ENCODE data around the gene PABPC1L. TPM values are rescaled to one million over a fixed set of nuclear protein-coding genes. Genes with fewer than 3 reads are reported as not detected.
A peak's percentile ranks its signal among the peaks of the same experiment; 100 is the strongest.

PABPC1L gene
- polyA plus RNA-seq, 2 of the 4 experiments (the other 2 are of a cell fraction), result 37.1 to 73.1 TPM

DNA sequence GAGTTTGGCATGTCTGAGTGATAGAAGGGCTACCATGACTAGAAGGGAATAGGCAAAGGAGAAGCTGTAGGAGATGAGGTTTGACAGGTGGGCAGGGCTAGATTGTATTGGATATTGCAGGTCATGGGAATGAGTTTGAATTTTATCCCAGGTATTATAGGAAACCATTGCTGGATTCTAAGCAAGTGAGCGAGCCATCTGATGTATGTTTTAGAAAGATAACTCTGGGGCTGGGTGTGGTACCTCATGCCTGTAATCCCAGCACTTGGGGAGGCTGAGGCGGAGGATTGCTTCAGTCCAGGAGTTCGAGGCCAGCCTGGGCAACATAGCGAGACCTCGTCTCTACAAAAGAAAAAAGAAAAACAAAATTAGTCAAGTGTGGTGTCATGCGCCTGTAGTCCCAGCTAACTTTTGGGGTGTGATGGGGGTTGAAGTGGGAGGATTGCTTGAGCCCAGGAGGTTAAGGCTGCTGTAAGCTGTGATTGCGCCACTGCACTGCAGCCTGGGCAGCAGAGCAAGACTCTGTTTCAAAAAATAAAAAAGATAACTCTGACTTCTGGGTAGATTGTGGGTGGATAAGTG, 73.3 kb downstream of the PABPC1L start:
- DNase-seq (ENCODE audit: low read depth in 1 of 2, low spot score in 1 of 2) (no peak), FAIRE-seq (no peak), ATAC-seq (no peak)
- Histone ChIP-seq H3K9me3 (no peaks in the 10 kb centered on the region), H3K4me3 (no peak overlapping the region), H3K4me2 (no peak overlapping the region), H3K27ac (no peak overlapping the region), H3K4me1 (no peaks in the 10 kb centered on the region)
- POLR2A ChIA-PET, result no interaction called here
- CTCF ChIA-PET, result interaction anchor here (0.7 kb wide), 1 partner anchor 16 kb away, joined by 3 read pairs; no protein-coding TSS in a partner anchor
- TF ChIP-seq CHD2 (IDR thresholded peaks at IDR 0.05; ENCODE audit: low read length, partially characterized antibody) (no peak), ESRRA (IDR thresholded peaks at IDR 0.05; ENCODE audit: borderline replicate concordance, low read length) (no peak), FOXS1 (CRISPR knock-in tag; IDR thresholded peaks at IDR 0.05) (no peak), RFX5 (IDR thresholded peaks at IDR 0.05) (no peak), CEBPB (IDR thresholded peaks at IDR 0.05) (peak in 1 of 2 experiments; percentile 31; a peak in 1 of 4 replicates)
- TF ChIP-seq, protein P1, sequence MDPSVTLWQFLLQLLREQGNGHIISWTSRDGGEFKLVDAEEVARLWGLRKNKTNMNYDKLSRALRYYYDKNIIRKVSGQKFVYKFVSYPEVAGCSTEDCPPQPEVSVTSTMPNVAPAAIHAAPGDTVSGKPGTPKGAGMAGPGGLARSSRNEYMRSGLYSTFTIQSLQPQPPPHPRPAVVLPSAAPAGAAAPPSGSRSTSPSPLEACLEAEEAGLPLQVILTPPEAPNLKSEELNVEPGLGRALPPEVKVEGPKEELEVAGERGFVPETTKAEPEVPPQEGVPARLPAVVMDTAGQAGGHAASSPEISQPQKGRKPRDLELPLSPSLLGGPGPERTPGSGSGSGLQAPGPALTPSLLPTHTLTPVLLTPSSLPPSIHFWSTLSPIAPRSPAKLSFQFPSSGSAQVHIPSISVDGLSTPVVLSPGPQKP (IDR thresholded peaks at IDR 0.05; ENCODE audit: low read depth, low read length), result no peak
- TF ChIP-seq, protein P2, sequence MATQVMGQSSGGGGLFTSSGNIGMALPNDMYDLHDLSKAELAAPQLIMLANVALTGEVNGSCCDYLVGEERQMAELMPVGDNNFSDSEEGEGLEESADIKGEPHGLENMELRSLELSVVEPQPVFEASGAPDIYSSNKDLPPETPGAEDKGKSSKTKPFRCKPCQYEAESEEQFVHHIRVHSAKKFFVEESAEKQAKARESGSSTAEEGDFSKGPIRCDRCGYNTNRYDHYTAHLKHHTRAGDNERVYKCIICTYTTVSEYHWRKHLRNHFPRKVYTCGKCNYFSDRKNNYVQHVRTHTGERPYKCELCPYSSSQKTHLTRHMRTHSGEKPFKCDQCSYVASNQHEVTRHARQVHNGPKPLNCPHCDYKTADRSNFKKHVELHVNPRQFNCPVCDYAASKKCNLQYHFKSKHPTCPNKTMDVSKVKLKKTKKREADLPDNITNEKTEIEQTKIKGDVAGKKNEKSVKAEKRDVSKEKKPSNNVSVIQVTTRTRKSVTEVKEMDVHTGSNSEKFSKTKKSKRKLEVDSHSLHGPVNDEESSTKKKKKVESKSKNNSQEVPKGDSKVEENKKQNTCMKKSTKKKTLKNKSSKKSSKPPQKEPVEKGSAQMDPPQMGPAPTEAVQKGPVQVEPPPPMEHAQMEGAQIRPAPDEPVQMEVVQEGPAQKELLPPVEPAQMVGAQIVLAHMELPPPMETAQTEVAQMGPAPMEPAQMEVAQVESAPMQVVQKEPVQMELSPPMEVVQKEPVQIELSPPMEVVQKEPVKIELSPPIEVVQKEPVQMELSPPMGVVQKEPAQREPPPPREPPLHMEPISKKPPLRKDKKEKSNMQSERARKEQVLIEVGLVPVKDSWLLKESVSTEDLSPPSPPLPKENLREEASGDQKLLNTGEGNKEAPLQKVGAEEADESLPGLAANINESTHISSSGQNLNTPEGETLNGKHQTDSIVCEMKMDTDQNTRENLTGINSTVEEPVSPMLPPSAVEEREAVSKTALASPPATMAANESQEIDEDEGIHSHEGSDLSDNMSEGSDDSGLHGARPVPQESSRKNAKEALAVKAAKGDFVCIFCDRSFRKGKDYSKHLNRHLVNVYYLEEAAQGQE (IDR thresholded peaks at IDR 0.05), result no peak
- 96% methylated on average over 7 of the region's 7 CpGs for WGBS (ENCODE audit: missing lambda C conversion rate)

- CTCF ChIA-PET, result no interaction called here
- FAIRE-seq (no peak), DNase-seq (ENCODE audit: low read depth in 1 of 2, low spot score in 1 of 2) (no peak), ATAC-seq (no peak)
- POLR2A ChIA-PET, result no interaction called here
- Histone ChIP-seq H3K27ac (no peak overlapping the region), H3K4me3 (no peak overlapping the region), H3K4me2 (no peak overlapping the region), H3K9me3 (no peaks in the 10 kb centered on the region), H3K4me1 (peaks cover 6% of the 10 kb centered on the region; the same call in 2 of the 3 replicates)
- TF ChIP-seq RFX5 (IDR thresholded peaks at IDR 0.05) (no peak), EHF (CRISPR knock-in tag; IDR thresholded peaks at IDR 0.05) (no peak), HOXB5 (CRISPR knock-in tag; IDR thresholded peaks at IDR 0.05) (no peak), HOXB13 (CRISPR knock-in tag; IDR thresholded peaks at IDR 0.05; ENCODE audit: low read depth) (no peak), PHF8 (IDR thresholded peaks at IDR 0.05; ENCODE audit: borderline replicate concordance, low read depth) (no peak), KDM1A (IDR thresholded peaks at IDR 0.05; ENCODE audit: low read depth) (no peak), CBX2 (IDR thresholded peaks at IDR 0.05; ENCODE audit: borderline replicate concordance, low read depth) (no peak), JUNB (IDR thresholded peaks at IDR 0.05) (no peak)
- 97% methylated on average over 1 of the region's 1 CpG for WGBS (ENCODE audit: missing lambda C conversion rate)
These were observed 78.8 kb downstream of the PABPC1L start for GRCh38 chr20:44988631-44989171.

Other genes starting within 250 kb of the PABPC1L start
- 9.9 and 10.1 TPM in 2 replicates for gene CCN5, start 194.7 kb upstream of the PABPC1L start, polyA plus RNA-seq (2011; rRNA removed)
- 11.1 to 13.9 TPM (median 12.3 TPM) in 3 replicates for gene CCN5, start 194.7 kb upstream of the PABPC1L start, polyA plus RNA-seq (2017; fragmentation: RNase III; extraction: RNeasy Plus Mini Kit Qiagen cat#74134 plus additional on column Dnase treatment)
- gene KCNK15, start 164.2 kb upstream of the PABPC1L start, polyA plus RNA-seq (2011; rRNA removed), result 0.33 and 0.49 TPM in 2 replicates
- 0.41 to 0.67 TPM (median 0.43 TPM) in 3 replicates for gene KCNK15, start 164.2 kb upstream of the PABPC1L start, polyA plus RNA-seq (2017; fragmentation: RNase III; extraction: RNeasy Plus Mini Kit Qiagen cat#74134 plus additional on column Dnase treatment)
- gene RIMS4, start 99.5 kb upstream of the PABPC1L start, polyA plus RNA-seq (2011; rRNA removed), result 0.39 and 0.56 TPM in 2 replicates
- gene RIMS4, start 99.5 kb upstream of the PABPC1L start, polyA plus RNA-seq (2017; fragmentation: RNase III; extraction: RNeasy Plus Mini Kit Qiagen cat#74134 plus additional on column Dnase treatment), result 1.3 to 1.6 TPM (median 1.3 TPM) in 3 replicates
- 163 and 174 TPM in 2 replicates for gene YWHAB, start 24.4 kb upstream of the PABPC1L start, polyA plus RNA-seq (2011; rRNA removed)
- 204 to 213 TPM (median 205 TPM) in 3 replicates for gene YWHAB, start 24.4 kb upstream of the PABPC1L start, polyA plus RNA-seq (2017; fragmentation: RNase III; extraction: RNeasy Plus Mini Kit Qiagen cat#74134 plus additional on column Dnase treatment)
- gene TOMM34, start 50.3 kb downstream of the PABPC1L start, polyA plus RNA-seq (2011; rRNA removed), result 23.4 and 29.8 TPM in 2 replicates
- 30.0 to 32.1 TPM (median 30.8 TPM) in 3 replicates for gene TOMM34, start 50.3 kb downstream of the PABPC1L start, polyA plus RNA-seq (2017; fragmentation: RNase III; extraction: RNeasy Plus Mini Kit Qiagen cat#74134 plus additional on column Dnase treatment)
- 27.8 and 34.5 TPM in 2 replicates for gene STK4, start 56.5 kb downstream of the PABPC1L start, polyA plus RNA-seq (2011; rRNA removed)
- 14.5 to 14.6 TPM (median 14.5 TPM) in 3 replicates for gene STK4, start 56.5 kb downstream of the PABPC1L start, polyA plus RNA-seq (2017; fragmentation: RNase III; extraction: RNeasy Plus Mini Kit Qiagen cat#74134 plus additional on column Dnase treatment)
- not detected in 2 replicates for gene KCNS1, start 191.1 kb downstream of the PABPC1L start, polyA plus RNA-seq (2011; rRNA removed)
- not detected in 3 replicates for gene KCNS1, start 191.1 kb downstream of the PABPC1L start, polyA plus RNA-seq (2017; fragmentation: RNase III; extraction: RNeasy Plus Mini Kit Qiagen cat#74134 plus additional on column Dnase treatment)
- not detected in 2 replicates for gene WFDC5, start 205.1 kb downstream of the PABPC1L start, polyA plus RNA-seq (2011; rRNA removed)
- gene WFDC5, start 205.1 kb downstream of the PABPC1L start, polyA plus RNA-seq (2017; fragmentation: RNase III; extraction: RNeasy Plus Mini Kit Qiagen cat#74134 plus additional on column Dnase treatment), result not detected in 3 replicates
- gene WFDC12, start 214.4 kb downstream of the PABPC1L start, polyA plus RNA-seq (2011; rRNA removed), result not detected in 2 replicates
- gene WFDC12, start 214.4 kb downstream of the PABPC1L start, polyA plus RNA-seq (2017; fragmentation: RNase III; extraction: RNeasy Plus Mini Kit Qiagen cat#74134 plus additional on column Dnase treatment), result not detected in 3 replicates

Data from A549 (cell line).